B cell (primary cell): Measurements from ENCODE around the gene CTNNA2. TPM values are rescaled to one million over a fixed set of nuclear protein-coding genes. Genes with fewer than 3 reads are reported as not detected.

Experiments
- ATAC-seq: fragments of 200-7000 bp; cut with Tn5 transposase; one replicate; pipeline ENCODE4 v1.10.0; 2021; ENCODE audit warnings: low read depth, mild to moderate bottlenecking, moderate number of reproducible peaks, moderate library complexity
- CTCF ChIA-PET: fragments of 350-600 bp; sonication (Branson Sonifier 250); formaldehyde crosslinking; loops from one replicate; lab custom pipeline; 2021; ENCODE audit warnings: antibody characterized with exemption, inconsistent platforms; lab: Charles Lee
- POLR2A ChIA-PET: fragments of 350-600 bp; sonication (Branson Sonifier 250); formaldehyde crosslinking; loops from one replicate; lab custom pipeline; 2021; ENCODE audit warnings: antibody characterized with exemption; lab: Charles Lee
- DNase-seq: peaks from one replicate; pipeline ENCODE4 v3.0.0; 2013
- H2AFZ ChIP-seq: 2 replicates; pipeline ENCODE4 v1.6.1; 2012; ENCODE audit warnings: mild to moderate bottlenecking, low read depth, low read length; ENCODE audit not compliant: insufficient read depth, poor library complexity, severe bottlenecking
- H3K27ac ChIP-seq, 2 donors: 1 replicate in 1 of 2; 2 replicates in 1 of 2; pipeline ENCODE4 v1.5.1; 2012 to 2013; ENCODE audit warnings: low read length in 2 of 2, mild to moderate bottlenecking in 2 of 2, moderate library complexity in 1 of 2
- H3K27me3 ChIP-seq, 4 experiments: fragments of 200-600 bp in 1 of 4; sonication (generic) in 1 of 4; replicated peaks in 1 of 4; 1 replicate in 2 of 4; 2 replicates in 2 of 4; pipeline versions ENCODE4 v1.6.1 to v1.7.0; 2013 to 2016; ENCODE audit warnings: low read length in 3 of 4, mild to moderate bottlenecking in 2 of 4, mixed read lengths in 1 of 4, moderate library complexity in 1 of 4; ENCODE audit not compliant: insufficient read depth in 4 of 4, control insufficient read depth in 3 of 4; ENCODE audit errors: control extremely low read depth in 1 of 4
- H3K36me3 ChIP-seq, 2 experiments: replicated peaks in 1 of 2; 1 replicate in 1 of 2; 2 replicates in 1 of 2; pipeline versions ENCODE4 v1.6.1 to v1.7.1; 2013; ENCODE audit warnings: low read length in 1 of 2; ENCODE audit not compliant: insufficient read depth in 2 of 2, control insufficient read depth in 1 of 2; ENCODE audit errors: control extremely low read depth in 1 of 2, extremely low read depth in 1 of 2
- H3K4me1 ChIP-seq, 2 donors: fragments of 200-600 bp in 1 of 2; sonication (generic) in 1 of 2; 1 replicate in 1 of 2; 2 replicates in 1 of 2; pipeline versions ENCODE4 v1.5.1 to v1.6.1; 2013 to 2017; ENCODE audit warnings: low read length in 2 of 2; ENCODE audit not compliant: control insufficient read depth in 2 of 2, insufficient read depth in 2 of 2
- H3K4me2 ChIP-seq: replicated peaks from 2 replicates; pipeline ENCODE3; 2012; ENCODE audit warnings: mild to moderate bottlenecking, low read depth, low read length; ENCODE audit not compliant: poor library complexity, severe bottlenecking
- H3K4me3 ChIP-seq, 5 experiments: fragments of 200-600 bp in 1 of 5; sonication (generic) in 1 of 5; 1 replicate in 3 of 5; 2 replicates in 2 of 5; pipeline versions ENCODE4 v1.5.1 to v1.7.0; 2011 to 2016; ENCODE audit warnings: low read length in 4 of 5, mild to moderate bottlenecking in 4 of 5, low read depth in 2 of 5, control low read depth in 1 of 5, moderate library complexity in 1 of 5; ENCODE audit not compliant: insufficient read depth in 1 of 5; ENCODE audit errors: control extremely low read depth in 1 of 5, extremely low read depth in 1 of 5
- H3K79me2 ChIP-seq: fragments of 200-600 bp; sonication (generic); one replicate; pipeline ENCODE4 v1.6.0; 2016; ENCODE audit warnings: low read length; ENCODE audit not compliant: control insufficient read depth, insufficient read depth
- H3K9ac ChIP-seq: fragments of 200-600 bp; sonication (generic); 2 replicates; pipeline ENCODE4 v1.6.1; 2017; ENCODE audit warnings: mild to moderate bottlenecking, low read length, moderate library complexity
- H3K9me3 ChIP-seq, 3 donors: one replicate each; pipeline versions ENCODE4 v1.6.1 to v1.7.1; 2013; ENCODE audit warnings: low read length in 2 of 3; ENCODE audit not compliant: control insufficient read depth in 2 of 3, insufficient read depth in 1 of 3; ENCODE audit errors: control extremely low read depth in 1 of 3
- H4K20me1 ChIP-seq: 2 replicates; pipeline ENCODE4 v1.6.0; 2012; ENCODE audit warnings: mild to moderate bottlenecking, low read length; ENCODE audit not compliant: insufficient read depth, control insufficient read depth, poor library complexity, severe bottlenecking
- H3K27ac Mint-ChIP-seq: one replicate; pipeline ENCODE4 v1.8.0; 2021; ENCODE audit warnings: mixed read lengths
- H3K27me3 Mint-ChIP-seq: one replicate; pipeline ENCODE4 v1.8.0; 2021; ENCODE audit warnings: mixed read lengths
- H3K4me1 Mint-ChIP-seq: one replicate; pipeline ENCODE4 v1.8.0; 2021; ENCODE audit warnings: mixed read lengths
- H3K4me3 Mint-ChIP-seq: one replicate; pipeline ENCODE4 v1.8.0; 2021; ENCODE audit warnings: mixed read lengths
- H3K9me3 Mint-ChIP-seq: one replicate; pipeline ENCODE4 v1.8.0; 2022; ENCODE audit warnings: mixed read lengths; ENCODE audit not compliant: insufficient read depth
- EZH2 ChIP-seq: IDR thresholded peaks from 2 replicates; pipeline ENCODE4 v1.6.1; 2012; ENCODE audit warnings: borderline replicate concordance, low read depth, mild to moderate bottlenecking, moderate library complexity, low read length; ENCODE audit not compliant: insufficient read depth, poor library complexity, severe bottlenecking
- WGBS: methylation state at CpG from one replicate; pipeline ENCODE4 v1.1.5; 2013; ENCODE audit warnings: missing lambda C conversion rate; ENCODE audit not compliant: insufficient coverage; 5-methylcytosine and 5-hydroxymethylcytosine counted together
- intact Hi-C: fragments of 100-400 bp; cut with micrococcal nuclease; formaldehyde crosslinking; loops from one replicate; pipeline ENCODE4 v1.10.0; 2022
- polyA plus RNA-seq: library from polyadenylated mRNA; depleted of rRNA; stranded (reverse); fragments of >200 nt; gene quantifications from 2 replicates; pipeline ENCODE4 v1.2.3, GENCODE V29; 2012
- total RNA-seq, 2 donors: library from RNA; stranded (reverse); fragments of 120-200 nt in 1 of 2; gene quantifications; 1 replicate in 1 of 2; 2 replicates in 1 of 2; pipeline versions ENCODE4 v1.2.3 to v1.2.4, GENCODE V29; 2013 to 2022
- TF ChIP-seq, protein P1 (sequence below): fragments of 200-600 bp; IDR thresholded peaks from one replicate; pipeline ENCODE4 v1.8.0; 2022; ENCODE audit warnings: antibody characterized with exemption, mild to moderate bottlenecking

Gene CTNNA2
- total and polyA plus RNA-seq, 2 donors (not counting 1 experiment from before 2014, with no cell fraction given), result not detected

- CTCF ChIA-PET, result no interaction called here
These were observed 338.1 kb downstream of the CTNNA2 start for GRCh38 chr2:79850912-79851311.

DNA sequence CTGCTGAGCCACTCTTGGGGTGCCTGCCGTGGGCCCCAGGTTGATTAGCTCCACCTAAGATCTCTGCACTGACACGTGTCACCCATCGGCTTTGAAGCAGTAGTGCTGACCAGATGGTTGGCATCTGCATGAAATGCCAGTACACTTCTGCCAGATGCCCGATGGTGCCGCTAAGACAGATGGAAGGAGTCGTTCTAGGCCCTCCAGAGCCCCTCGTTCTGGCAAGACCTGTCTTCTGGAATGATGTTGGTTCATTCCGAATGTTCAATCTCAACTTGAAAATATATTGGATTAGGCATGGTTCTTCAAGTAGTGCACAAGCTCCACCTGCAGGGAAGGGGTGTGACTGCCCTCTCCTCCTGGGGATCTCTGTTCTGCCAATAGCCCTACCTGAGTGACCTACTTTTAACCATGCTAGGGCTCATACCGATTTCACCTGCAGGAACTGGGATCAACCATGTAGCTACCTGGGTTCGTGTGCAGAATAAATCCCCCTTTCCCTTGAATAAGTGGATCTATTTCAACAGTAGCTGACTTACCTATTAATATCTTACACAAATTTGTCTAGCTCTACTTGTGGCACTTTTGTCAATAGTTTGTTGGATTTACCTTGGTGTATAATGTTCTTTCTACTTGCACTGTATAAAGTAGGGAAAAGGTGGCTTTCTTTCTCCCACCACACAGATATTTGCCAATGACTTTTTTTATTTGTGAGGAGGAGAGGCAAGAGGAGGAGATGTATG is 342.6 kb downstream of the CTNNA2 start:
- TF ChIP-seq, protein P1, sequence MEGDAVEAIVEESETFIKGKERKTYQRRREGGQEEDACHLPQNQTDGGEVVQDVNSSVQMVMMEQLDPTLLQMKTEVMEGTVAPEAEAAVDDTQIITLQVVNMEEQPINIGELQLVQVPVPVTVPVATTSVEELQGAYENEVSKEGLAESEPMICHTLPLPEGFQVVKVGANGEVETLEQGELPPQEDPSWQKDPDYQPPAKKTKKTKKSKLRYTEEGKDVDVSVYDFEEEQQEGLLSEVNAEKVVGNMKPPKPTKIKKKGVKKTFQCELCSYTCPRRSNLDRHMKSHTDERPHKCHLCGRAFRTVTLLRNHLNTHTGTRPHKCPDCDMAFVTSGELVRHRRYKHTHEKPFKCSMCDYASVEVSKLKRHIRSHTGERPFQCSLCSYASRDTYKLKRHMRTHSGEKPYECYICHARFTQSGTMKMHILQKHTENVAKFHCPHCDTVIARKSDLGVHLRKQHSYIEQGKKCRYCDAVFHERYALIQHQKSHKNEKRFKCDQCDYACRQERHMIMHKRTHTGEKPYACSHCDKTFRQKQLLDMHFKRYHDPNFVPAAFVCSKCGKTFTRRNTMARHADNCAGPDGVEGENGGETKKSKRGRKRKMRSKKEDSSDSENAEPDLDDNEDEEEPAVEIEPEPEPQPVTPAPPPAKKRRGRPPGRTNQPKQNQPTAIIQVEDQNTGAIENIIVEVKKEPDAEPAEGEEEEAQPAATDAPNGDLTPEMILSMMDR, result no peak
- no peak for TF ChIP-seq EZH2
- Mint-ChIP-seq H3K27me3 (no peaks in the 10 kb centered on the region), H3K4me3 (no peak overlapping the region), H3K27ac (no peak overlapping the region), H3K9me3 (no peaks in the 10 kb centered on the region), H3K4me1 (no peaks in the 10 kb centered on the region)
- no peak overlapping the region for H3K4me2 ChIP-seq
- no peak overlapping the region for H3K4me3 ChIP-seq
- POLR2A ChIA-PET, result no interaction called here
- H3K27me3 ChIP-seq, result no peaks in the 10 kb centered on the region
- H3K4me1 ChIP-seq, result no peaks in the 10 kb centered on the region
- DNase-seq, result no peak
- intact Hi-C loops, result no loop called here
- H2AFZ ChIP-seq, result no peak overlapping the region
- CTCF ChIA-PET, result no interaction called here
- no peak overlapping the region for H3K9ac ChIP-seq
- WGBS, result 70% methylated on average over 10 of the region's 10 CpGs
- no peaks in the 10 kb centered on the region for H4K20me1 ChIP-seq
- no peaks in the 10 kb centered on the region for H3K36me3 ChIP-seq
- H3K9me3 ChIP-seq, result peaks cover 0 to 4% (median 0%) of the 10 kb centered on the region in 3 donors
- H3K27ac ChIP-seq, result no peak overlapping the region
- no peaks in the 10 kb centered on the region for H3K79me2 ChIP-seq
- ATAC-seq, result no peak

More at GRCh38 chr2:79850912-79851311, 338.1 kb downstream of the CTNNA2 start:
- H3K9me3 ChIP-seq, result peaks cover 0 to 4% (median 0%) of the 10 kb centered on the region in 3 donors
- H3K9me3 Mint-ChIP-seq, result no peaks in the 10 kb centered on the region
- no peaks in the 10 kb centered on the region for H3K27me3 Mint-ChIP-seq
- no peak overlapping the region for H3K4me3 ChIP-seq
- no peak overlapping the region for H3K9ac ChIP-seq
- H2AFZ ChIP-seq, result no peak overlapping the region
- no peak overlapping the region for H3K27ac ChIP-seq
- no peaks in the 10 kb centered on the region for H3K27me3 ChIP-seq
- H3K27ac Mint-ChIP-seq, result no peak overlapping the region
- no peaks in the 10 kb centered on the region for H3K79me2 ChIP-seq
- intact Hi-C loops, result no loop called here
- no peak for TF ChIP-seq EZH2
- TF ChIP-seq, protein P1, result no peak
- ATAC-seq, result no peak
- no peaks in the 10 kb centered on the region for H4K20me1 ChIP-seq
- POLR2A ChIA-PET, result no interaction called here
- no peak overlapping the region for H3K4me2 ChIP-seq
- DNase-seq, result no peak
- H3K4me1 Mint-ChIP-seq, result no peaks in the 10 kb centered on the region
- H3K36me3 ChIP-seq, result no peaks in the 10 kb centered on the region
- no peaks in the 10 kb centered on the region for H3K4me1 ChIP-seq
- H3K4me3 Mint-ChIP-seq, result no peak overlapping the region
